Suprapubic skin (tissue), 3 donors: Measurements from ENCODE around the gene PDPR.
"Not testable (repeated sequence)": the region's sequence is repeated elsewhere in the genome, so short reads cannot be mapped to it uniquely, and the experiment has no call there.

Experiments used
- CTCF ChIP-seq, 2 donors: fragments of 200-600 bp in 1 of 2; fragments of 450-650 bp in 1 of 2; sonication (generic) in 1 of 2; IDR thresholded peaks; one replicate each; pipeline ENCODE4 v1.5.1; 2016 to 2019; ENCODE audit warnings: antibody characterized with exemption in 2 of 2, mild to moderate bottlenecking in 1 of 2, moderate library complexity in 1 of 2
- EP300 ChIP-seq: sonication (generic); formaldehyde crosslinking; IDR thresholded peaks from one replicate; pipeline ENCODE4 v1.6.1; 2017; ENCODE audit warnings: antibody characterized with exemption
- POLR2A ChIP-seq, 2 donors: fragments of 450-650 bp; IDR thresholded peaks; one replicate each; pipeline ENCODE4 v1.6.1; 2017; ENCODE audit warnings: antibody characterized with exemption in 2 of 2, mild to moderate bottlenecking in 2 of 2, moderate library complexity in 2 of 2

- not testable (repeated sequence) for TF ChIP-seq CTCF (IDR thresholded peaks at IDR 0.05); POLR2A (IDR thresholded peaks at IDR 0.05); EP300
These were observed 4.2 kb downstream of the PDPR start for GRCh38 chr16:70118354-70118753.
